OCI-LY7 (cell line): Measurements from ENCODE around the gene L3MBTL3.

Experiments used
- EZH2phosphoT487 ChIP-seq: fragments of 200-600 bp; sonication (generic); IDR thresholded peaks from 2 replicates; pipeline ENCODE4 v1.6.1; 2018; ENCODE audit warnings: low read depth, borderline replicate concordance, mild to moderate bottlenecking, mixed run types, antibody characterized with exemption, low read length, moderate library complexity, mixed read lengths
- TF ChIP-seq, protein P1 (sequence below): fragments of 200-600 bp; sonication (generic); conservative IDR thresholded peaks from 2 replicates; pipeline ENCODE4 v1.5.1; 2014; ENCODE audit warnings: mild to moderate bottlenecking, antibody characterized with exemption, low read length, moderate library complexity, mixed read lengths

DNA sequence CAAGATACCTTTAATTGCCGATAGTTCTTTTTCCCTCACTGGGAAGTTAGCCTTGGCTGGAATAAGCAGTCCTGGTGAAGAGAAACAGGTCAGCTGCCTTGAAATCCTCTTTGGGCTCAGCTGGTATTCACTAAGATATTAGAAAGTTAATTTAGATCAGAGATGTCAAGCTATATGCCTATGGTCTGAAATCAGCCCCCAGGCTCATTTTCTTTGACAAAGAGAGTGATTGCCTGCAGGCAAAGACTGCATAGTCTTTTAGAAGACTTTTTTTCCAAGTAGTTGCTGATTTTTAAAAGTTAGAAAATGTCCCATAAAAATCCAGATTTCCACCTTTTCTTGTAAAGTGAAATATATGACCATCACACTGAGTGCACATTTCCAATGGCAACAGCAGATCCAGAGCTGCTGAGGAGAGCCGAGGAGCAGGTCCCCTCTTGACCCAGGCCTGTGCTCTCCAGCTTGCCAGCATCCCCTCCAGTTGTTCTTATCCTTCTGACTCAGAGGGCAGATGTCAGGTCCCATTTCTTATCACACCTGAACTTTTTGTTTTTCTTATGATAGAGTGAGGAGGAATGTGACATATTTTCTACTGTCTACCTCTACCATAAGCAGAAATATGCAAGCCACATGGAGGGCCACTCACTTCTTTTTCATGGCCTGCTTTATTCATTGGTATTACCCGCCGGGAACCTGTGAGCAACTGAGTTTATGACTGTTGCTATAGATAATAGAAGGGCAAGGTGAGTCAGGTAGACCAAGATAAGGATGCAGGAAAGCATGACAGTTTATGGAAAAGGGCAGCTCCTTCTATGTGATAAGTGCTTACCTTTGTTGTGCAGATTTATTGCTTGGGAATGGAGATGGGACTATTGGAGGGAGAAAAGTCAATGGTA lies 17.6 kb upstream of the L3MBTL3 start:
- TF ChIP-seq, protein P1, sequence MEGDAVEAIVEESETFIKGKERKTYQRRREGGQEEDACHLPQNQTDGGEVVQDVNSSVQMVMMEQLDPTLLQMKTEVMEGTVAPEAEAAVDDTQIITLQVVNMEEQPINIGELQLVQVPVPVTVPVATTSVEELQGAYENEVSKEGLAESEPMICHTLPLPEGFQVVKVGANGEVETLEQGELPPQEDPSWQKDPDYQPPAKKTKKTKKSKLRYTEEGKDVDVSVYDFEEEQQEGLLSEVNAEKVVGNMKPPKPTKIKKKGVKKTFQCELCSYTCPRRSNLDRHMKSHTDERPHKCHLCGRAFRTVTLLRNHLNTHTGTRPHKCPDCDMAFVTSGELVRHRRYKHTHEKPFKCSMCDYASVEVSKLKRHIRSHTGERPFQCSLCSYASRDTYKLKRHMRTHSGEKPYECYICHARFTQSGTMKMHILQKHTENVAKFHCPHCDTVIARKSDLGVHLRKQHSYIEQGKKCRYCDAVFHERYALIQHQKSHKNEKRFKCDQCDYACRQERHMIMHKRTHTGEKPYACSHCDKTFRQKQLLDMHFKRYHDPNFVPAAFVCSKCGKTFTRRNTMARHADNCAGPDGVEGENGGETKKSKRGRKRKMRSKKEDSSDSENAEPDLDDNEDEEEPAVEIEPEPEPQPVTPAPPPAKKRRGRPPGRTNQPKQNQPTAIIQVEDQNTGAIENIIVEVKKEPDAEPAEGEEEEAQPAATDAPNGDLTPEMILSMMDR = no peak
- no peak for TF ChIP-seq EZH2phosphoT487
